ENCODE data around the gene GTF2H2C. TPM values are rescaled to one million over a fixed set of nuclear protein-coding genes. Genes with fewer than 3 reads are reported as not detected.
"Not testable (repeated sequence)": the region's sequence is repeated elsewhere in the genome, so short reads cannot be mapped to it uniquely, and the experiment has no call there.

Gene GTF2H2C
- total RNA-seq, 2 donors from 2014 or later: 47.9 to 48.5 TPM

GRCh38 chr5:69530561-69531405 is 29.2 kb upstream of the GTF2H2C start:
- DNase-seq: no peak
- peak overlapping the region; percentile 17 for H3K9ac ChIP-seq (ENCODE audit: extremely low read depth, low read length, poor library complexity, severe bottlenecking)
- Mint-ChIP-seq H3K36me3 (ENCODE audit: low read depth) (peaks cover 44% of the 10 kb centered on the region), H3K9me3 (no peaks in the 10 kb centered on the region), H3K4me3 (no peak overlapping the region), H3K27me3 (ENCODE audit: insufficient read depth) (no peaks in the 10 kb centered on the region), H3K4me1 (peaks cover 37% of the 10 kb centered on the region), H3K27ac (peak overlapping the region; percentile 30)
- 88% methylated on average over 7 of the region's 7 CpGs for WGBS, 2 experiments (ENCODE audit: insufficient coverage in 1 of 2, insufficient read length in 1 of 2)
- peaks cover 36% of the 10 kb centered on the region for H3K36me3 ChIP-seq (ENCODE audit: control insufficient read depth, insufficient read depth, low read length)
- H3K27ac ChIP-seq (ENCODE audit: low read depth, low read length): no peak overlapping the region
- H3K4me3 ChIP-seq (ENCODE audit: low read length): no peak overlapping the region
- no peaks in the 10 kb centered on the region for H3K9me3 ChIP-seq (ENCODE audit: control insufficient read depth, low read length)
- TF ChIP-seq, protein P1, sequence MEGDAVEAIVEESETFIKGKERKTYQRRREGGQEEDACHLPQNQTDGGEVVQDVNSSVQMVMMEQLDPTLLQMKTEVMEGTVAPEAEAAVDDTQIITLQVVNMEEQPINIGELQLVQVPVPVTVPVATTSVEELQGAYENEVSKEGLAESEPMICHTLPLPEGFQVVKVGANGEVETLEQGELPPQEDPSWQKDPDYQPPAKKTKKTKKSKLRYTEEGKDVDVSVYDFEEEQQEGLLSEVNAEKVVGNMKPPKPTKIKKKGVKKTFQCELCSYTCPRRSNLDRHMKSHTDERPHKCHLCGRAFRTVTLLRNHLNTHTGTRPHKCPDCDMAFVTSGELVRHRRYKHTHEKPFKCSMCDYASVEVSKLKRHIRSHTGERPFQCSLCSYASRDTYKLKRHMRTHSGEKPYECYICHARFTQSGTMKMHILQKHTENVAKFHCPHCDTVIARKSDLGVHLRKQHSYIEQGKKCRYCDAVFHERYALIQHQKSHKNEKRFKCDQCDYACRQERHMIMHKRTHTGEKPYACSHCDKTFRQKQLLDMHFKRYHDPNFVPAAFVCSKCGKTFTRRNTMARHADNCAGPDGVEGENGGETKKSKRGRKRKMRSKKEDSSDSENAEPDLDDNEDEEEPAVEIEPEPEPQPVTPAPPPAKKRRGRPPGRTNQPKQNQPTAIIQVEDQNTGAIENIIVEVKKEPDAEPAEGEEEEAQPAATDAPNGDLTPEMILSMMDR (conservative IDR thresholded peaks at IDR 0.05): no peak
- peaks cover 10% of the 10 kb centered on the region for H3K4me1 ChIP-seq (ENCODE audit: control insufficient read depth, insufficient read depth, low read length)
- H3K27me3 ChIP-seq (ENCODE audit: control insufficient read depth, insufficient read depth, low read length, poor library complexity, severe bottlenecking): no peaks in the 10 kb centered on the region

GRCh38 chr5:69531406-69531801 is 28.6 kb upstream of the GTF2H2C start:
- TF ChIP-seq, protein P1 (conservative IDR thresholded peaks at IDR 0.05): no peak
- H3K27me3 Mint-ChIP-seq (ENCODE audit: insufficient read depth): no peaks in the 10 kb centered on the region
- no peak for DNase-seq
- Histone ChIP-seq H3K4me3 (ENCODE audit: low read length) (no peak overlapping the region), H3K27ac (ENCODE audit: low read depth, low read length) (no peak overlapping the region), H3K9ac (ENCODE audit: extremely low read depth, low read length, poor library complexity, severe bottlenecking) (peak overlapping the region; percentile 17), H3K27me3 (ENCODE audit: control insufficient read depth, insufficient read depth, low read length, poor library complexity, severe bottlenecking) (no peaks in the 10 kb centered on the region), H3K9me3 (ENCODE audit: control insufficient read depth, low read length) (no peaks in the 10 kb centered on the region), H3K36me3 (ENCODE audit: control insufficient read depth, insufficient read depth, low read length) (peaks cover 30% of the 10 kb centered on the region), H3K4me1 (ENCODE audit: control insufficient read depth, insufficient read depth, low read length) (peaks cover 10% of the 10 kb centered on the region)
- WGBS, 2 experiments (ENCODE audit: insufficient coverage in 1 of 2, insufficient read length in 1 of 2): 82 to 87% methylated on average over 1 to 3 of the region's 3 CpGs
- no peaks in the 10 kb centered on the region for H3K9me3 Mint-ChIP-seq
- H3K36me3 Mint-ChIP-seq (ENCODE audit: low read depth): peaks cover 38% of the 10 kb centered on the region
- peak overlapping the region; percentile 30 for H3K27ac Mint-ChIP-seq
- peaks cover 37% of the 10 kb centered on the region for H3K4me1 Mint-ChIP-seq
- no peak overlapping the region for H3K4me3 Mint-ChIP-seq

DNA sequence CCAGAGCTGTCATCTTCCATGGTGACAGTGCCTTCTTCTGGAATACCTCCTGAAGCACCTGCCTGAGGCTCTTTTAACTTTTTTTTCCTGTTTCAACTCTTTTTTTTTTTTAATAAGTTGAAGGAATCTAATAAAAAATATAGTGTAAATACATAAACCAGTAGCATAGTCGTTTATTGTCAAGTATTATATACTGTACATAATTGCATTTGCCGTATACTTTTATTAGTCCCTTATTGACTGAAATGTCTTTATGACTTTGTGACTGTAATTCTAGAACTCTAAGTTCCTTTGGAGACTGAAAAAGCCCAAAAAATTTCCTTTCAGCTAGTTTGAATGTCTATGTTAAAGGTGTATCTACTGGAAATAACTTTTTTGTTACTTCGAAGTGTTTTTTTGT is 22.1 kb upstream of the GTF2H2C start:
- not testable (repeated sequence) for DNase-seq; H3K27ac Mint-ChIP-seq; H3K36me3 Mint-ChIP-seq (ENCODE audit: low read depth); H3K9me3 Mint-ChIP-seq; H3K27me3 Mint-ChIP-seq (ENCODE audit: insufficient read depth); H3K9me3 ChIP-seq (ENCODE audit: control insufficient read depth, low read length); H3K9ac ChIP-seq (ENCODE audit: extremely low read depth, low read length, poor library complexity, severe bottlenecking); H3K27ac ChIP-seq (ENCODE audit: low read depth, low read length); H3K36me3 ChIP-seq (ENCODE audit: control insufficient read depth, insufficient read depth, low read length); H3K4me1 ChIP-seq (ENCODE audit: control insufficient read depth, insufficient read depth, low read length); H3K27me3 ChIP-seq (ENCODE audit: control insufficient read depth, insufficient read depth, low read length, poor library complexity, severe bottlenecking); H3K4me3 Mint-ChIP-seq; H3K4me3 ChIP-seq (ENCODE audit: low read length); H3K4me1 Mint-ChIP-seq
- no CpG with 5 or more reads among the region's 3 CpGs for WGBS, 2 experiments (ENCODE audit: insufficient coverage in 1 of 2, insufficient read length in 1 of 2)

DNA sequence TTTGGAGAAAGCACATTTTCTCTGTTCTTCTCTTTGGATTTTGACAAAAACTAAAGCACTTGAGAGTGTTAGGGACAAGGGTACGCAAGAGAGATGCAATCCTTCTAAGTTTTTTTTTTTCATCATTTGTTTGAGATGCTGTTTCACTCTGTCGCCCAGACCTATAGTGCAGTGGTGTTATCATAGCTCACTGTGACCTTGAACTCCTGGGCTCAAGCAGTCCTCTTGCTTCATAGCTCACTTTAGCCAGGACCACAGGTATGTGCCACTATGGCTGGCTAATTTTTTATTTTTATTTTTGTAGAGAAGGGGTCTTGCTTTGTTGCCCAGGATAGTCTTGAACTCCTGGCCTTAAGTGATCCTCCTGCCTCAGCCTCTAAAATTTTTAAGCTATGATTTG is 21.3 kb upstream of the GTF2H2C start:
- not testable (repeated sequence) for H3K9ac ChIP-seq (ENCODE audit: extremely low read depth, low read length, poor library complexity, severe bottlenecking); H3K27me3 Mint-ChIP-seq (ENCODE audit: insufficient read depth); H3K27me3 ChIP-seq (ENCODE audit: control insufficient read depth, insufficient read depth, low read length, poor library complexity, severe bottlenecking); H3K36me3 ChIP-seq (ENCODE audit: control insufficient read depth, insufficient read depth, low read length); H3K4me1 Mint-ChIP-seq; H3K4me1 ChIP-seq (ENCODE audit: control insufficient read depth, insufficient read depth, low read length); H3K4me3 ChIP-seq (ENCODE audit: low read length); H3K4me3 Mint-ChIP-seq; H3K9me3 ChIP-seq (ENCODE audit: control insufficient read depth, low read length); DNase-seq; H3K27ac Mint-ChIP-seq; H3K9me3 Mint-ChIP-seq; H3K36me3 Mint-ChIP-seq (ENCODE audit: low read depth); H3K27ac ChIP-seq (ENCODE audit: low read depth, low read length)
- 100% methylated on average over 1 of the region's 2 CpGs; no CpG with 5 or more reads in 1 of the 2 experiments for WGBS, 2 experiments (ENCODE audit: insufficient coverage in 1 of 2, insufficient read length in 1 of 2)

GRCh38 chr5:69541347-69541746 is 18.6 kb upstream of the GTF2H2C start:
- H3K4me3 Mint-ChIP-seq; H3K4me1 ChIP-seq (ENCODE audit: control insufficient read depth, insufficient read depth, low read length); H3K9me3 ChIP-seq (ENCODE audit: control insufficient read depth, low read length); H3K27me3 Mint-ChIP-seq (ENCODE audit: insufficient read depth); H3K9ac ChIP-seq (ENCODE audit: extremely low read depth, low read length, poor library complexity, severe bottlenecking); H3K27ac Mint-ChIP-seq; H3K9me3 Mint-ChIP-seq; H3K27ac ChIP-seq (ENCODE audit: low read depth, low read length); H3K36me3 ChIP-seq (ENCODE audit: control insufficient read depth, insufficient read depth, low read length); H3K4me3 ChIP-seq (ENCODE audit: low read length); H3K4me1 Mint-ChIP-seq; H3K27me3 ChIP-seq (ENCODE audit: control insufficient read depth, insufficient read depth, low read length, poor library complexity, severe bottlenecking); DNase-seq; H3K36me3 Mint-ChIP-seq (ENCODE audit: low read depth): not testable (repeated sequence)
- WGBS, 2 experiments (ENCODE audit: insufficient coverage in 1 of 2, insufficient read length in 1 of 2): no CpG with 5 or more reads among the region's 1 CpG

Data from endodermal cell (in vitro differentiated cells).